GM18951 (cell line): ENCODE results near the gene GNAI3.

Experiments used
- POLR2A ChIP-seq: IDR thresholded peaks from 4 replicates; pipeline ENCODE4 v1.6.1; 2011; ENCODE audit warnings: mild to moderate bottlenecking; ENCODE audit not compliant: insufficient read length, insufficient read depth; ENCODE audit errors: extremely low read depth
- in situ Hi-C: fragments of 300-500 bp; cut with MboI; formaldehyde crosslinking; loops from one replicate; pipeline ENCODE4 v1.12.0; 2022; ENCODE audit warnings: low sequenced_read_pairs, mixed read lengths, inconsistent platforms; ENCODE audit not compliant: unreplicated experiment

Gene GNAI3

GRCh38 chr1:109531380-109531779 lies 17.0 kb upstream of the GNAI3 start:
- in situ Hi-C loops: loop anchor here (5.0 to 10.0 kb wide), 2 partner anchors 34 to 267 kb away; no protein-coding TSS in a partner anchor
- no peak for TF ChIP-seq POLR2A

- in situ Hi-C loops: loop anchor here (5.0 to 10.0 kb wide), 2 partner anchors 35 to 267 kb away; no protein-coding TSS in a partner anchor
- TF ChIP-seq POLR2A: no peak
Observed at GRCh38 chr1:109531826-109532364, 16.5 kb upstream of the GNAI3 start.

DNA sequence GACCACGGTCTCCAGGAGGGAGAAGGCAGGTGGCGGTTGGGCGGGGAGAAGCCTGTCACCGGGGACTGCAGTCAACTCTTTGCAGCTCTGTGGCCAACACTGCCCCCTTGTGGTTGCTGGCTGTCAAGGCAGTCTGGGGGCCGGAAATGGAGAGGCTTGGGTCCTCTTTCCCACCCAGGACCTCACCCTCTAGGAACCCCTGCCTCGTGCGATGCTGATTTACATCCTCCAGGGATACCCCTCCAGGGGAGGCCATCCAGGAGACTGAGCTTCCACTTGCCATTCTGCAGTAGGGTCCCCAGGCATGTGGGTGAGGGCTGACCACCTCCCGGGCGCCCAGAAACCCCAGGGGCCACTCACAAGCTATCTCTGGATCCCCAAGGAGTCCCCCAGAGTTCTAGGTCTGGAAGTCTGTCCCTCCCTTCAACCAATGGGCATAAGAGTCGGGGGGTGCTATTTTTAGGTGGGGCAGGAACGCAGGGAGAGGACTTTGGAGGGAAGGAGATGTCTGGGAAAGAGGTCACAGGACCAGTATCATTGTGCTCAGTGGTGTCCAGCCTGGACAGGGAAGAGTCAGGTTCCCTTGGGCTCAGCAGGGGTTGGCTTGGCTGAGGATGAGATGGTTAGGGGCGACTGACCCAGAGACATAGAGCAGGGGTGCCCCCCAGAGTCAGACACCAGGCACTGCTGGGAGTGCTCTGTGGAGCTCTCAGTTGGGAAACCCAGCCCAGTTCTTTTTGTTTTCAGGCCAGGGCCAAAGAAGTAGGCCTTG lies 15.9 kb upstream of the GNAI3 start:
- in situ Hi-C loops: loop anchor here (5.0 to 10.0 kb wide), 2 partner anchors 35 to 268 kb away; no protein-coding TSS in a partner anchor
- no peak for TF ChIP-seq POLR2A

- in situ Hi-C loops: loop anchor here (5.0 to 10.0 kb wide), 2 partner anchors 37 to 270 kb away; no protein-coding TSS in a partner anchor
- no peak for TF ChIP-seq POLR2A
Observed at GRCh38 chr1:109534307-109534858, 14.0 kb upstream of the GNAI3 start.

DNA sequence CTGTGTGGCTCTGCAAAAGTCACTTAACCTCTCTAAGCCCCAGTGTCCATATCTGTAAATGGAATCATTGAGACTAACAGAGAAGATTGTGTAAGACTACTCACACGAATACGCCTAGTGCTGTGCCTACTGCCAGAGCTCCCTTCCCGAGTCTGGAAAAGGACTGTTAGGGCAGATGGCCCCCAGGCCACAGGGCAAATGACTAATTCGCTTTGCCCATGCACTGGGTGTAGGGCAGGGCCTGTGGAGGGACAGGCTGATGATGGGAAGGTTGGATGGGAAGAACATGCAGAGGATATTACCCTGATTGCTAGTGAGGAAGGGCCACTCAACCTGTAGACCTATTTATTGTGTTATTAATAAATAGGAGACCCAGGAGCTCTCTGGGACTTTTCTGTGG lies 12.9 kb upstream of the GNAI3 start:
- in situ Hi-C loops: loop anchor here (10.0 kb wide), 1 partner anchor 271 kb away; no protein-coding TSS in a partner anchor
- TF ChIP-seq POLR2A: no peak

DNA sequence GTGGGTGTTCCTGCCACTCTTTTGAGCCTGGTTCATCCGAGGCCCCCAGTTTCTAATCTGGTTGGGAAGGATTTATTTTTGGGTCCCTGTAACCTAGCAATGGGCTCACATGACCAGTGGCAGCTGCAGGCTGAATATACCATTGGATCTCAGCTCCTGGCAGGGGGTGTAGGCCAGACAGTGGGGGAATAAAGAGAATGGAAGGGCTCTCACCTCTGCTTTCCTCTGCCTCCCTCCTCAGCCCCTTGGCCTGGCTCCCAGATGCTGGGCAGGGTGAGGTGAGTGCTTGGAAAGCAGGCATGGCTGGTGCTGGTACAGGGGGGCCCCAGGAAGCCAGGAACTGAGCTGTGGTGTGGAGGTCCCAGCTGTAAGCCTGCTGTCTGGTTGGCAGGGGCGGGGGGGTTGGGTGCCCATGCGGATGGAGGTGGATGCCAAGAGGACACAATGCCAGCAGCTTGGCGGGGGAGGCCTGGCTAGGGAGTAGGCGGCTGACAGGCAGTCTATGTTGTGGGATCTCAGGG lies 12.4 kb upstream of the GNAI3 start:
- in situ Hi-C loops: loop anchor here (10.0 kb wide), 1 partner anchor 271 kb away; no protein-coding TSS in a partner anchor
- no peak for TF ChIP-seq POLR2A

DNA sequence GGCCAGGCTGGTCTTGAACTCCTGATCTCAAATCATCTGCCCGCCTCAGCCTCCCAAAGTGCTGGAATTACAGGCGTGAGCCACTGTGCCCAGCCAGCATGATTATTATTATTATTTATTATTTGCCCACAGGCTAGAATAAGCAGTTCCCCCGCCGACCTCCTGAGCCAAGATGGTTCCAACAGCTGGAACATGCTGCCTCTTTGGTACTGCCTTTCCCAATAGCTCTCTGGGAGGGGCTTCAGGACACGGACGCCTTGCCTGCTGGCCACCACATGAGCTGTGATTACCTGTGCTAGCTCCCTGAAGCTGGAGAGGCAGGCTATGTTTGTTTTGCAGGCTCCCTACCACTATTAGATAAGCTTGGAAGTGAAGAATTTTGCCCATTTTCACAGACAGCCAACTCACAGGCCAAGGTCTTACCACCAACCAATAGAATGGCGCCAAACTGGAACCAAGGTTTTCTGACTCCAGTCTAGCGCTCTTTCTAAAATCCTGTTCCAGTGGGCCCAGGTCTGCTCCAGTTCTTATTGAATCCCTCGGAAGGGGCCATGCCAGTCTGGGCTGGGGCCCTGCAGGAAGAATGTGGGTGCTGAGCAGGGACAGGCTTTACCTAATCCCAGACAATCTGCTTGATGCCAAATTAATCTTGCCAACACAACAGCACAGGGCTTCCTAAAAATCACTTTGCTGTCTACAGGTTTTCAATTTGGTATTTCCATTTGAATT lies 10.8 kb upstream of the GNAI3 start:
- in situ Hi-C loops: loop anchor here (10.0 kb wide), 1 partner anchor 273 kb away; no protein-coding TSS in a partner anchor
- TF ChIP-seq POLR2A: no peak

DNA sequence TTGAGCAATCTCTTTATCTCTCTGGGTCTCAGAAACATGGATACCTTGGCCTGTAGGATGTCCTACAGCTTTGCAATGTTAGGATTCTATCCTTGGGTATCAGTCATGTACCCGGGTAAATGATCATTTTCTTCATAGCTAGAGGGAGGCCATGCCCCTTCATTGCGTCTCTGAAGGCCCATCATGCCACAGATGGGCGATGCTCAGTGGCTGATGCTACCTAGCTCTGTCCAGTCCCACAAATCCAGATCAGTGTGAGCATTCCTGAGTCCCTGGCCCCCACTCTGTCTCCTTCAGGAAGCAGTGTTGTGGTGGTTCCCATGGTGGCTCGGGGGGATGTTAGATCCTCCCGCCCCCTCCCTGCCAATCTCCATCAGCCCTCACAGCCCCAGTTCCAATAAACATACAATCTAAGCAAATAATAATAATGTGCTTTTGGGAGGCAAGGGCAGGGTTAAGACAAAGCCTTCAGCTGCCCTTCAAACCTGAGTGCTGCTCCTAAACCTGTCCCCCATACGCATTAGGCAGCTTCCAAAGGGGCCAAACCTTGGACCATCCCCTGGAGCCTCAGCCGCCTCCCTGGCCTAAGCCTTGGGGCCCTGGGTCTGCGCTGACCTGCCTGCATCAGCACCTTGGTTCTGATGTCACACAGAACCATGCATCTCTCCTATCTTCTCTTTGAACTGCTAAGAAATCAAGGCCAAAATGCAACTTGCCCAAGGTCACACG lies 9.4 kb upstream of the GNAI3 start:
- in situ Hi-C loops: loop anchor here (10.0 kb wide), 1 partner anchor 274 kb away; no protein-coding TSS in a partner anchor
- TF ChIP-seq POLR2A: no peak

- in situ Hi-C loops: loop anchor here (5.0 to 10.0 kb wide), 3 partner anchors 103 to 445 kb away; partner anchors contain the start of gene AHCYL1
- TF ChIP-seq POLR2A: no peak
Observed at GRCh38 chr1:109539676-109540075, 8.7 kb upstream of the GNAI3 start, which contains the start of gene GPR61. Gene GPR61, plus strand, starts transcription at chr1:109539872. Its CDS starts 3,151 bp downstream, at chr1:109543023.

- no peak for TF ChIP-seq POLR2A
- in situ Hi-C loops: loop anchor here (5.0 to 10.0 kb wide), 2 partner anchors 101 to 444 kb away; partner anchors contain the start of gene AHCYL1
Observed at GRCh38 chr1:109541102-109541501, 7.3 kb upstream of the GNAI3 start.

DNA sequence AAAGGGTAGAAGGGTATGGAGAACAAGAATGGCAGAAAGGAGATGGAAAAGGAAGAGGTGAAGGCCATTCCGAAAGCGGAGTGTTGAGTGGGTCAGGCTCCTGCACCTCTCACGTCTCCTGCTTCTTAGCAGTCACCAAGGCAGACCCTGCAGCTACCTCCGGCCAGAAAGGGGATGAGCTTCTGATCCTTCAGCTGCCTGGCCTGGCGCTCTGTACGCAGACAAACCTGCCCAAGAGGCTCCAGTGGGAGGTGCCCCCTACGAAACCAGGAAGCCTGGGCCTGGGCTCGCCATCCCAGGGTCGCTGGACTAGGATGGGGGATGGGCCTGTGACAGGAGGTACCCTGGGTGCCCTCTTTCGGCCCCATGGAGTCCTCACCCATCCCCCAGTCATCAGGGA lies 5.8 kb upstream of the GNAI3 start:
- no peak for TF ChIP-seq POLR2A
- in situ Hi-C loops: loop anchor here (5.0 to 10.0 kb wide), 2 partner anchors 100 to 442 kb away; partner anchors contain the start of gene AHCYL1
